Keratinocyte (primary cell): ENCODE measurements around the gene ITPA. TPM values are rescaled to one million over a fixed set of nuclear protein-coding genes. Genes with fewer than 3 reads are reported as not detected.
A peak's percentile ranks its signal among the peaks of the same experiment; 100 is the strongest.

Experiments used
- DNase-seq: peaks from one replicate; pipeline ENCODE4 v3.0.0-alpha.2; 2011; ENCODE audit warnings: low read depth, missing footprints, low spot score
- FAIRE-seq: peaks from 2 replicates; lab custom pipeline; 2011; peaks lifted over from hg19 to GRCh38; lab: Jason Lieb, UNC
- H2AFZ ChIP-seq: 2 replicates; pipeline ENCODE4 v1.6.0; 2012; ENCODE audit warnings: low read length, control low read depth, inconsistent platforms; ENCODE audit not compliant: control insufficient read depth
- H3K27ac ChIP-seq: 2 replicates; pipeline ENCODE4 v1.5.1; 2011; ENCODE audit warnings: low read length; ENCODE audit not compliant: control insufficient read depth, insufficient read depth
- H3K27me3 ChIP-seq: 3 replicates; pipeline ENCODE4 v1.6.0; 2011; ENCODE audit warnings: low read length; ENCODE audit not compliant: control insufficient read depth, insufficient read depth; ENCODE audit errors: extremely low read depth
- H3K36me3 ChIP-seq, 2 experiments: 2 replicates in 1 of 2; 3 replicates in 1 of 2; pipeline ENCODE4 v1.5.1; 2011; ENCODE audit warnings: low read length in 2 of 2, mild to moderate bottlenecking in 1 of 2; ENCODE audit not compliant: control insufficient read depth in 2 of 2, insufficient read depth in 2 of 2; ENCODE audit errors: extremely low read depth in 1 of 2
- H3K4me1 ChIP-seq: 3 replicates; pipeline ENCODE4 v1.5.1; 2011; ENCODE audit warnings: low read length; ENCODE audit not compliant: control insufficient read depth, insufficient read depth; ENCODE audit errors: extremely low read depth
- H3K4me2 ChIP-seq: 3 replicates; pipeline ENCODE4 v1.6.0; 2011; ENCODE audit warnings: low read depth, low read length; ENCODE audit not compliant: control insufficient read depth, insufficient read depth; ENCODE audit errors: extremely low read depth
- H3K4me3 ChIP-seq, 3 experiments: fragments of 200-600 bp in 1 of 3; sonication (generic) in 1 of 3; 2 replicates in 2 of 3; 3 replicates in 1 of 3; pipeline ENCODE4 v1.5.1; 2011 to 2016; ENCODE audit warnings: low read length in 3 of 3, mild to moderate bottlenecking in 3 of 3, control low read depth in 2 of 3, inconsistent platforms in 1 of 3, low read depth in 1 of 3, mixed read lengths in 1 of 3, mixed run types in 1 of 3, moderate library complexity in 1 of 3; ENCODE audit not compliant: control insufficient read depth in 2 of 3, insufficient read depth in 2 of 3; ENCODE audit errors: extremely low read depth in 1 of 3
- H3K79me2 ChIP-seq: 2 replicates; pipeline ENCODE4 v1.6.0; 2012; ENCODE audit warnings: low read length; ENCODE audit not compliant: control insufficient read depth, insufficient read depth
- H3K9ac ChIP-seq: 3 replicates; pipeline ENCODE4 v1.6.0; 2011; ENCODE audit warnings: low read length; ENCODE audit not compliant: control insufficient read depth, insufficient read depth; ENCODE audit errors: extremely low read depth
- H3K9me1 ChIP-seq: 3 replicates; pipeline ENCODE4 v1.6.0; 2011; ENCODE audit warnings: low read length; ENCODE audit not compliant: control insufficient read depth, insufficient read depth; ENCODE audit errors: extremely low read depth
- H3K9me3 ChIP-seq: 2 replicates; pipeline ENCODE4 v1.5.1; 2012; ENCODE audit warnings: low read depth, low read length; ENCODE audit not compliant: control insufficient read depth
- H4K20me1 ChIP-seq: 3 replicates; pipeline ENCODE4 v1.6.0; 2011; ENCODE audit warnings: low read length; ENCODE audit not compliant: control insufficient read depth, insufficient read depth; ENCODE audit errors: extremely low read depth
- CTCF ChIP-seq, 3 experiments: IDR thresholded peaks in 1 of 3; conservative IDR thresholded peaks in 1 of 3; optimal IDR thresholded peaks in 1 of 3; 2 replicates in 2 of 3; 3 replicates in 1 of 3; pipeline versions ENCODE3 to v1.5.1; 2011; ENCODE audit warnings: low read length in 3 of 3, mild to moderate bottlenecking in 3 of 3, moderate library complexity in 2 of 3, control low read depth in 1 of 3, inconsistent platforms in 1 of 3; ENCODE audit not compliant: insufficient read depth in 2 of 3; ENCODE audit errors: extremely low read depth in 1 of 3
- EZH2 ChIP-seq: IDR thresholded peaks from one replicate; pipeline ENCODE4 v1.6.1; 2012; ENCODE audit warnings: inconsistent platforms, mild to moderate bottlenecking, low read length, moderate library complexity
- dilution Hi-C: fragments of 300-500 bp; cut with MboI; formaldehyde crosslinking; loops from one replicate; pipeline ENCODE4 v1.7.0; 2020; ENCODE audit warnings: low sequenced_read_pairs; ENCODE audit not compliant: extremely low pct_ligation_motif_present
- polyA plus RNA-seq, 5 experiments: library from polyadenylated mRNA; depleted of rRNA in 3 of 5; stranded (reverse) in 3 of 5; stranded (forward) in 1 of 5; unstranded in 1 of 5; fragments of >200 nt; gene quantifications; 1 replicate in 1 of 5; 2 replicates in 3 of 5; 3 replicates in 1 of 5; pipeline versions ENCODE4 v1.2.1 to v1.2.3, GENCODE V29; 2011 to 2012; ENCODE audit warnings: missing spikeins in 2 of 5, low read depth in 1 of 5, low replicate concordance in 1 of 5

Gene ITPA
- polyA plus RNA-seq, 1 donor (not counting 4 experiments of a cell fraction or from before 2014, with no cell fraction given) = 40.5 TPM

DNA sequence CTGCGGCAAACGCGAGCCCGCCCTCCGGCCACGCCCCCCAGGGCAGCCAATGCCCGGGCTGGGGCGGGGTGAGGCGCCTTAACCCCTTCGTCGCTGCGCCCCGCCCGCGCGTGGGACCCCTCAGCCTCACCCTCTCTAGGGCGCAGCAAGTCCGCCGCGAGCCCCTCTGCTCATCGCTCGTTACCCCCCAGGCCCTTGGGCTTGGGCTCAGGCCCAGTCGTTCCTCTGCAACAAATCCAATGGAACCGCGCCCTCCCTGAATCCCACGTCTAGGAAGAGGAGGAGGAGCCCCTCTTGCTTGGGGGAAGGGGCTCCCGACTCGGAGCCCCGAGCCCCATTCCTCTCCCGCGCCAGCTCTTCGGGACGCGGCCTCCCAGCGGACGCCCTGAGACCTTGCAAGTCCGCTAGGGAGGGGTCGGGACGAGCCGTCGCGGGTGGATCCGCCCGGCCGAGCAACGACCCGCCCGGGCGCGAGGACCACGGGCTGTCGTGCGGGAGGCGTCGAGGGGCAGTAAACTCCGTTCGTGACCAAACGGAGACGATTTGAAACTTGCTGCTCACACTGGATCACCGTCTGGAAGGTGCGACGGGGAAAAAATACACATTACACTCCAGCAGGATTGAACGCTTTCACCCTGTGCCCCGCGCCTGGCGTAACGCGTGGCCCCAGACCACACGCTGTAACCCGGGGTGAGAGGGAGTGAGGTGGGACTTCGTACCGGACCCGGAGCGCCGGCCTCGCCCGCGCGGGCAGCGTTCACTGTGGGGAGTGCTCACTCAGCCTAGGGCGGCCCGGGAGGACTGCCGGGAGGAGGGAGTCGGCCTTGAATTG lies 35.5 kb upstream of the ITPA start:
- H4K20me1 ChIP-seq = no peaks in the 10 kb centered on the region
- peak overlapping the region; percentile 93 for H3K4me2 ChIP-seq
- peaks cover 20% of the 10 kb centered on the region for H3K27me3 ChIP-seq
- FAIRE-seq (no peak), DNase-seq (no peak)
- no peaks in the 10 kb centered on the region for H3K79me2 ChIP-seq
- H3K9ac ChIP-seq = peak overlapping the region; percentile 88
- no peaks in the 10 kb centered on the region for H3K9me1 ChIP-seq
- H2AFZ ChIP-seq = peak overlapping the region; percentile 85
- TF ChIP-seq CTCF (optimal IDR thresholded peaks at IDR 0.05 in 1 of 3, IDR thresholded peaks at IDR 0.05 in 1 of 3, conservative IDR thresholded peaks at IDR 0.05 in 1 of 3; ENCODE audit: extremely low read depth in 1 of 3, insufficient read depth in 2 of 3, low read length in 3 of 3) (peak in 1 of 3 experiments; percentile 30), EZH2 (no peak)
- dilution Hi-C loops = no loop called here
- H3K4me1 ChIP-seq = peaks cover 11% of the 10 kb centered on the region
- no peaks in the 10 kb centered on the region for H3K9me3 ChIP-seq
- no peaks in the 10 kb centered on the region for H3K36me3 ChIP-seq
- H3K4me3 ChIP-seq = peak overlapping the region; percentile 69 to 98 (median 92)
- peak overlapping the region; percentile 74 for H3K27ac ChIP-seq

DNA sequence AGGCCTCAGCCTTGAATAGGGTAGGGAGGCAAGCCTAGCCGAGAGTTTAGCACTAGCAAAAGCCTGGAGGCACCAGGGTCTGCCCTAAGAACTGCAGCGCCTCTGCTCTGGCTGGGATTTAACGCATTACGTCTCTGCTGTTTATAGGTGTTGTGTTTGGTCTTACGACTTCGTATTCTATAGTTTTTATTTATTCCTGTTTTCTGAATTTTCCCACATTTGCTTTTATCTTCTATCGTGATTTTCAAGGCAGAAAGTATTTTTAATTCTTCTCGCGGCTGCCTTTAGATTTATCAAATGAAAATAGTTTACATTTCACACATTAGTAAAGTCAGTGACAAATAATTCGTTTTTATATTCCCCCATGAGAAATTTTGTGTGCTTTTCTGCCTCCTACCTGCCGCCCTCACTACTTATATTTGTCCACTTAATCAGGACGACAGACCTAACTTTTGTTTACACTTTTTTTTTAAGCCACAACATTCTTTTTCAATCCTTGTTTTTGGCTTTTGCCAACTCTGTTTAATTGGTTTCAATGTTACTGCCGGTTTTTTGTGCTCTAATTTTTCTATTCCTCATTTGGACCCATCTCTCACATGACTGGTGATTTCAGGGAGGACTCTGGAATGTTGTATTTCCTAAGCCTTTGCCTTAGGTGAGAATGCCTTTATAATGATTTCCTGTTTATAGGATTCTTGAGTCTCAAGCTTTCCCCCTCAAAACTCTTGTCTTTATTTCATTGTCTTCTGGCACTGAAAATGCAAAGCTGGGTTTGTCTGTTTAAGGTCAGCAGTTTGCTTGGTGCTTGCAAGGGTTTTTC lies 34.6 kb upstream of the ITPA start:
- Histone ChIP-seq H3K79me2 (no peaks in the 10 kb centered on the region), H3K27me3 (peaks cover 15% of the 10 kb centered on the region), H3K9ac (peak overlapping the region; percentile 88), H3K4me3 (peak overlapping the region; percentile 69 to 98 (median 92)), H4K20me1 (no peaks in the 10 kb centered on the region), H2AFZ (peak overlapping the region; percentile 85), H3K4me1 (peaks cover 11% of the 10 kb centered on the region), H3K4me2 (peak overlapping the region; percentile 93), H3K9me3 (no peaks in the 10 kb centered on the region), H3K27ac (peak overlapping the region; percentile 74), H3K36me3 (no peaks in the 10 kb centered on the region), H3K9me1 (no peaks in the 10 kb centered on the region)
- no peak for TF ChIP-seq CTCF (optimal IDR thresholded peaks at IDR 0.05 in 1 of 3, IDR thresholded peaks at IDR 0.05 in 1 of 3, conservative IDR thresholded peaks at IDR 0.05 in 1 of 3; ENCODE audit: extremely low read depth in 1 of 3, insufficient read depth in 2 of 3, low read length in 3 of 3)
- TF ChIP-seq EZH2 = no peak
- FAIRE-seq (peak; percentile 58), DNase-seq (no peak)
- dilution Hi-C loops = no loop called here
